Glutamatergic neuron (in vitro differentiated cells): Measurements from ENCODE around the gene DSCAML1. TPM values are rescaled to one million over a fixed set of nuclear protein-coding genes. Genes with fewer than 3 reads are reported as not detected.

Source experiments
- DNase-seq: peaks from one replicate; pipeline ENCODE4 v3.0.0; 2022
- H3K27ac Mint-ChIP-seq: one replicate; pipeline ENCODE4 v1.8.0; 2020; ENCODE audit warnings: mild to moderate bottlenecking, mixed read lengths, inconsistent platforms; ENCODE audit not compliant: unreplicated experiment
- H3K27me3 Mint-ChIP-seq: one replicate; pipeline ENCODE4 v1.8.0; 2020; ENCODE audit warnings: mild to moderate bottlenecking, moderate library complexity, mixed read lengths, inconsistent platforms; ENCODE audit not compliant: unreplicated experiment
- H3K36me3 Mint-ChIP-seq: one replicate; pipeline ENCODE4 v1.8.0; 2020; ENCODE audit warnings: mild to moderate bottlenecking, mixed read lengths, inconsistent platforms; ENCODE audit not compliant: unreplicated experiment
- H3K4me1 Mint-ChIP-seq: one replicate; pipeline ENCODE4 v1.8.0; 2020; ENCODE audit warnings: mild to moderate bottlenecking, low read depth, mixed read lengths, inconsistent platforms; ENCODE audit not compliant: unreplicated experiment
- H3K4me3 Mint-ChIP-seq: one replicate; pipeline ENCODE4 v1.8.0; 2020; ENCODE audit warnings: mild to moderate bottlenecking, mixed read lengths, inconsistent platforms; ENCODE audit not compliant: unreplicated experiment
- H3K9me3 Mint-ChIP-seq: one replicate; pipeline ENCODE4 v1.8.0; 2020; ENCODE audit warnings: mild to moderate bottlenecking, moderate library complexity, mixed read lengths, inconsistent platforms; ENCODE audit not compliant: unreplicated experiment
- total RNA-seq: library from RNA; stranded (reverse); fragmentation: NEBNext Ultra II Directional; extraction: Animal tissue kit (Norgen Biotek cat#: 25700); gene quantifications from one replicate; pipeline ENCODE4 v1.2.1, GENCODE V29; 2021; ENCODE audit not compliant: unreplicated experiment
- TF ChIP-seq, protein P1 (sequence below): fragments of 200-600 bp; sonication (generic); IDR thresholded peaks from one replicate; pipeline ENCODE4 v1.5.0; 2021; ENCODE audit not compliant: partially characterized antibody, unreplicated experiment

The DSCAML1 gene
- total RNA-seq, 1 donor from 2014 or later: 0.07 TPM

GRCh38 chr11:117515892-117516787 is 280.9 kb downstream of the DSCAML1 start:
- Mint-ChIP-seq H3K9me3 (peaks cover 3% of the 10 kb centered on the region), H3K27ac (no peak overlapping the region), H3K27me3 (peaks cover 14% of the 10 kb centered on the region), H3K4me3 (no peak overlapping the region), H3K4me1 (peaks cover 20% of the 10 kb centered on the region), H3K36me3 (no peaks in the 10 kb centered on the region)
- TF ChIP-seq, protein P1, sequence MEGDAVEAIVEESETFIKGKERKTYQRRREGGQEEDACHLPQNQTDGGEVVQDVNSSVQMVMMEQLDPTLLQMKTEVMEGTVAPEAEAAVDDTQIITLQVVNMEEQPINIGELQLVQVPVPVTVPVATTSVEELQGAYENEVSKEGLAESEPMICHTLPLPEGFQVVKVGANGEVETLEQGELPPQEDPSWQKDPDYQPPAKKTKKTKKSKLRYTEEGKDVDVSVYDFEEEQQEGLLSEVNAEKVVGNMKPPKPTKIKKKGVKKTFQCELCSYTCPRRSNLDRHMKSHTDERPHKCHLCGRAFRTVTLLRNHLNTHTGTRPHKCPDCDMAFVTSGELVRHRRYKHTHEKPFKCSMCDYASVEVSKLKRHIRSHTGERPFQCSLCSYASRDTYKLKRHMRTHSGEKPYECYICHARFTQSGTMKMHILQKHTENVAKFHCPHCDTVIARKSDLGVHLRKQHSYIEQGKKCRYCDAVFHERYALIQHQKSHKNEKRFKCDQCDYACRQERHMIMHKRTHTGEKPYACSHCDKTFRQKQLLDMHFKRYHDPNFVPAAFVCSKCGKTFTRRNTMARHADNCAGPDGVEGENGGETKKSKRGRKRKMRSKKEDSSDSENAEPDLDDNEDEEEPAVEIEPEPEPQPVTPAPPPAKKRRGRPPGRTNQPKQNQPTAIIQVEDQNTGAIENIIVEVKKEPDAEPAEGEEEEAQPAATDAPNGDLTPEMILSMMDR: no peak
- DNase-seq: no peak

DNA sequence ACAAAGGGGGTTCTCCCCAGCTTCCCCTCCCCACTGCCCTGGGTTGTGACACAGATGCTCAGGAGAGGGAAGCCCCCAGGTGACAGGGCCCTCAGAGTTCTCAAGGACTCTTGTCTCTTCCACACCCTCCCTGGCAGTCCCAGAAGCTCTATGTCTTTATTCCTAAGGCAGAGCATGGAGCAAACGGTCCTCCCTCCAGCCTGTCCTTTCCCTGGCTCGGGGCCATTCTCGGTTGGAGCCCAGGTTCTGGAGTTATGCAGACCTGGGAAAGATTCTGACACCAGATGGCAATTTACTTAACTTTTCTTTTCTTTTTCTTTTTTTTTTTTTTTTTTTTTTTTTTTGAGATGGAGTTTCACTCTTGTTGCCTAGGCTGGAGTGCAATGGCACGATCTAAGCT is 282.8 kb downstream of the DSCAML1 start:
- DNase-seq: no peak
- H3K27me3 Mint-ChIP-seq: peaks cover 17% of the 10 kb centered on the region
- peaks cover 29% of the 10 kb centered on the region for H3K4me1 Mint-ChIP-seq
- TF ChIP-seq, protein P1: no peak
- no peak overlapping the region for H3K4me3 Mint-ChIP-seq
- peaks cover 8% of the 10 kb centered on the region for H3K9me3 Mint-ChIP-seq
- H3K36me3 Mint-ChIP-seq: no peaks in the 10 kb centered on the region
- no peak overlapping the region for H3K27ac Mint-ChIP-seq

DNA sequence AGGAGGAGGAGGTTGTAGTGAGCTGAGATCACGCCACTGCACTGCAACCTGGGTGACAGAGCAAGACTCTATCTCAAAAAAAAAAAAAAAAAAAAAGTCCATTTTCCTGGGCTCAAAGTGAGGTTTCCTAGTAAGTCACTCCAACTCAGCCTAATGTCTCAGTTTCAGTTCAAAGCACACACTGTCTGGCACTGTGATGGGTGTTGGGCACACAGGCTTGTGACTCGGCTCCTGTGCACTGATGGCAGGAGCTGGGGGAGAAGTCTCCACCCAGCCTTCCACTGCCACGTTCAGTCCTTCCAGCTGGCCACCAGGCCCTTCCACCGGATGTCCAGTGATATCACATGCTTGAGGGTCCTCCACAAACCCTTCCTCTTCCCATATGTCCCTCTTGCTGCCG is 283.4 kb downstream of the DSCAML1 start:
- Mint-ChIP-seq H3K4me1 (peaks cover 31% of the 10 kb centered on the region), H3K27ac (no peak overlapping the region), H3K9me3 (peaks cover 8% of the 10 kb centered on the region)

DNA sequence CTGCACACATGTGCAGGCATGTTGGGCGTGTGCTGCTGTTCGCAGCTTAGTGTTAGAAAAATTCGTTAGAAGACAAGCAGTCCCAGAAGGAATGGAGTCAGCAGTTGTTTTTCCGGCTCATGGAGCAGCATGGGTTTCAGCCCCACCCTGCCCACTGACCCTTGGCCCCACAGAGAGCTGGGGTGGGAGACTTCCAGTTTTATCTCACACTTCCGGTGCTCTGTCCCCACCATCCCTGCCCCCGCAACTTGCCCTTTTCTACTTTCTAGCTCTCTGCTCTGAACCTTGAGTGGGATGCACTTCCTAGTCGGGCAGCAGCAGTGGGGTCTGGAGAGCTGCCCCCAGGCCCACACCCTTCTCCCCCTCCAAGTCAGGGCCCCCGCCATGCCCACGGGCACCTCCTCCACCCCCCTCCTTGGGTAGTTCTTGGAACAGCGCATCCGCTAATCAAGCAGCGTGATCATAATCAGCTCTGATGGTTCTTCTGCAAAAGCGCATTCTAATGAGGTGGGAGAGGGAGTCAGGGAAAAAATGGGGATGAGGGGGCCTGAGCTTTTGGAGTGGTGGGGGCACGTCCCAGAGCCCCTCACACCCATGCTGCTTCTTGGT is 285.0 kb downstream of the DSCAML1 start:
- H3K4me1 Mint-ChIP-seq: peaks cover 31% of the 10 kb centered on the region
- H3K9me3 Mint-ChIP-seq: peaks cover 9% of the 10 kb centered on the region
- peak overlapping the region; percentile 71 for H3K4me3 Mint-ChIP-seq
- TF ChIP-seq, protein P1: no peak
- H3K36me3 Mint-ChIP-seq: no peaks in the 10 kb centered on the region
- H3K27ac Mint-ChIP-seq: peak overlapping the region; percentile 64
- no peak for DNase-seq
- H3K27me3 Mint-ChIP-seq: peaks cover 15% of the 10 kb centered on the region

More for the DNA sequence above, 283.4 kb downstream of the DSCAML1 start:
- DNase-seq: no peak
- Mint-ChIP-seq H3K27me3 (peaks cover 17% of the 10 kb centered on the region), H3K4me3 (no peak overlapping the region), H3K36me3 (no peaks in the 10 kb centered on the region)
- TF ChIP-seq, protein P1: no peak

GRCh38 chr11:117511483-117511930 is 285.5 kb downstream of the DSCAML1 start:
- peak overlapping the region; percentile 71 for H3K4me3 Mint-ChIP-seq
- no peak overlapping the region for H3K27ac Mint-ChIP-seq
- peaks cover 9% of the 10 kb centered on the region for H3K9me3 Mint-ChIP-seq
- H3K4me1 Mint-ChIP-seq: peaks cover 31% of the 10 kb centered on the region
- DNase-seq: no peak
- peaks cover 15% of the 10 kb centered on the region for H3K27me3 Mint-ChIP-seq
- TF ChIP-seq, protein P1: no peak
- H3K36me3 Mint-ChIP-seq: no peaks in the 10 kb centered on the region
